ENCODE results near the gene CENPP.
"Not testable (repeated sequence)": the region's sequence is repeated elsewhere in the genome, so short reads cannot be mapped to it uniquely, and the experiment has no call there.

CENPP gene

GRCh38 chr9:92592946-92593861 lies 267.5 kb downstream of the CENPP start:
- H3K4me1 ChIP-seq (ENCODE audit: low read length) = no peaks in the 10 kb centered on the region
- H3K9me3 ChIP-seq (ENCODE audit: insufficient read depth, low read length) = no peaks in the 10 kb centered on the region
- H3K4me3 ChIP-seq (ENCODE audit: low read length) = no peak overlapping the region
- H3K36me3 ChIP-seq (replicated peaks; ENCODE audit: low read depth, low read length) = no peaks in the 10 kb centered on the region
- no peak overlapping the region for H3K27ac ChIP-seq (ENCODE audit: low read length)
- no peak overlapping the region for H3K4me2 ChIP-seq (ENCODE audit: low read length)
- no peak overlapping the region for H3K9ac ChIP-seq (ENCODE audit: low read length)
- H4K20me1 ChIP-seq (ENCODE audit: insufficient read depth, low read length) = no peaks in the 10 kb centered on the region
- TF ChIP-seq EZH2phosphoT487 (IDR thresholded peaks at IDR 0.05; ENCODE audit: low read depth) = no peak
- no peak for TF ChIP-seq CTCF (IDR thresholded peaks at IDR 0.05; ENCODE audit: low read depth, low read length)
- no peaks in the 10 kb centered on the region for H3K79me2 ChIP-seq (ENCODE audit: low read length)
- no peak overlapping the region for H2AFZ ChIP-seq (ENCODE audit: low read depth, low read length)
- no peaks in the 10 kb centered on the region for H3K27me3 ChIP-seq (ENCODE audit: low read depth, low read length)

GRCh38 chr9:92595075-92595474 lies 269.3 kb downstream of the CENPP start:
- not testable (repeated sequence) for H3K9ac ChIP-seq (ENCODE audit: low read length); H3K27ac ChIP-seq (ENCODE audit: low read length); H3K4me2 ChIP-seq (ENCODE audit: low read length); H4K20me1 ChIP-seq (ENCODE audit: insufficient read depth, low read length); H3K36me3 ChIP-seq (replicated peaks; ENCODE audit: low read depth, low read length); H3K9me3 ChIP-seq (ENCODE audit: insufficient read depth, low read length); H3K27me3 ChIP-seq (ENCODE audit: low read depth, low read length); H3K4me1 ChIP-seq (ENCODE audit: low read length); H3K79me2 ChIP-seq (ENCODE audit: low read length); H3K4me3 ChIP-seq (ENCODE audit: low read length); H2AFZ ChIP-seq (ENCODE audit: low read depth, low read length)

GRCh38 chr9:92595930-92596329 lies 270.2 kb downstream of the CENPP start:
- Histone ChIP-seq H3K27me3 (ENCODE audit: low read depth, low read length) (no peaks in the 10 kb centered on the region), H3K79me2 (ENCODE audit: low read length) (no peaks in the 10 kb centered on the region), H3K9me3 (ENCODE audit: insufficient read depth, low read length) (no peaks in the 10 kb centered on the region), H3K4me2 (ENCODE audit: low read length) (no peak overlapping the region), H4K20me1 (ENCODE audit: insufficient read depth, low read length) (no peaks in the 10 kb centered on the region), H3K9ac (ENCODE audit: low read length) (no peak overlapping the region), H2AFZ (ENCODE audit: low read depth, low read length) (no peak overlapping the region), H3K36me3 (replicated peaks; ENCODE audit: low read depth, low read length) (no peaks in the 10 kb centered on the region), H3K4me1 (ENCODE audit: low read length) (no peaks in the 10 kb centered on the region), H3K27ac (ENCODE audit: low read length) (no peak overlapping the region), H3K4me3 (ENCODE audit: low read length) (no peak overlapping the region)
- TF ChIP-seq CTCF (IDR thresholded peaks at IDR 0.05; ENCODE audit: low read depth, low read length) (no peak), EZH2phosphoT487 (IDR thresholded peaks at IDR 0.05; ENCODE audit: low read depth) (no peak)

GRCh38 chr9:92598382-92598781 lies 272.6 kb downstream of the CENPP start:
- no peak for TF ChIP-seq CTCF (IDR thresholded peaks at IDR 0.05; ENCODE audit: low read depth, low read length)
- no peak for TF ChIP-seq EZH2phosphoT487 (IDR thresholded peaks at IDR 0.05; ENCODE audit: low read depth)
- Histone ChIP-seq H4K20me1 (ENCODE audit: insufficient read depth, low read length) (no peaks in the 10 kb centered on the region), H3K36me3 (replicated peaks; ENCODE audit: low read depth, low read length) (no peaks in the 10 kb centered on the region), H3K4me2 (ENCODE audit: low read length) (no peak overlapping the region), H2AFZ (ENCODE audit: low read depth, low read length) (no peak overlapping the region), H3K27me3 (ENCODE audit: low read depth, low read length) (no peaks in the 10 kb centered on the region), H3K27ac (ENCODE audit: low read length) (no peak overlapping the region), H3K79me2 (ENCODE audit: low read length) (no peaks in the 10 kb centered on the region), H3K9ac (ENCODE audit: low read length) (no peak overlapping the region), H3K4me1 (ENCODE audit: low read length) (no peaks in the 10 kb centered on the region), H3K9me3 (ENCODE audit: insufficient read depth, low read length) (no peaks in the 10 kb centered on the region), H3K4me3 (ENCODE audit: low read length) (no peak overlapping the region)
